HG02885 (cell line): Measurements from ENCODE around the gene CUL2.

Experiments
- ATAC-seq: cut with Tn5 transposase; IDR thresholded peaks from one replicate; pipeline ENCODE4 v1.9.1; 2021; ENCODE audit warnings: mild to moderate bottlenecking; ENCODE audit not compliant: unreplicated experiment, poor library complexity

CUL2 gene

DNA sequence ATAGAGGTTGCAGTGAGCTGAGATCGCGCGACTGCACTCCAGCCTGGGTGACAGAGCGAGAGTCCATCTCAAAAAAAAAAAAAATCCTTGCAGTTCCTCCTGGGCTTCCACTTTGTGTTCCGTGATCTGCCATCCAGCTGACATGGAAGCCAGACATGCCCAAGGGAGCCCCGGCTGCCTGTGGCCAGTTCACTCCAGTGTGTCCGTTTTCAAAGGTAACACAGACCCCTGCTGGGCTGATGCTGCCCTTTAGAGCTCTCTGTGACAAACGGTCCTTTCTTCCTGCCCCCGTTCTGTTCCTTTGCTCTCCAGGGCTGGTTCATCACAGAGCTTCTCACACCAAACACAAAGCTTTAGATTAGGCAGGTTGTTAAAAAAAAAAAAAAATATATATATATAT is 130.8 kb downstream of the CUL2 start:
- ATAC-seq: no peak
